Colonic mucosa (tissue), 4 donors: ENCODE results near the gene IL17REL. TPM values are rescaled to one million over a fixed set of nuclear protein-coding genes. Genes with fewer than 3 reads are reported as not detected.
A peak's percentile ranks its signal among the peaks of the same experiment; 100 is the strongest.
"Not testable (repeated sequence)": the region's sequence is repeated elsewhere in the genome, so short reads cannot be mapped to it uniquely, and the experiment has no call there.

Source experiments
- DNase-seq: peaks from one replicate; pipeline ENCODE4 v3.0.0-alpha.2; 2020
- H3K27ac ChIP-seq: fragments of 200-600 bp; one replicate; pipeline ENCODE4 v1.8.0; 2021
- H3K27me3 ChIP-seq: fragments of 200-600 bp; one replicate; pipeline ENCODE4 v1.8.0; 2021
- H3K36me3 ChIP-seq: fragments of 200-600 bp; one replicate; pipeline ENCODE4 v1.8.0; 2021
- H3K4me1 ChIP-seq: fragments of 200-600 bp; one replicate; pipeline ENCODE4 v1.8.0; 2021; ENCODE audit warnings: mild to moderate bottlenecking
- H3K4me3 ChIP-seq: fragments of 200-600 bp; one replicate; pipeline ENCODE4 v1.8.0; 2021
- H3K9ac ChIP-seq, 2 donors: one replicate each; pipeline ENCODE4 v1.7.0; 2013; ENCODE audit warnings: control low read depth in 2 of 2, low read depth in 2 of 2, low read length in 2 of 2
- H3K9me3 ChIP-seq: fragments of 200-600 bp; one replicate; pipeline ENCODE4 v1.8.0; 2021
- intact Hi-C: fragments of 100-400 bp; cut with DNase I; formaldehyde crosslinking; loops from one replicate; pipeline ENCODE4 v1.14.1; 2022
- total RNA-seq, 2 donors: library from RNA; stranded (reverse); fragmentation: NEBNext Ultra II Directional in 1 of 2; extraction: Animal tissue kit (Norgen Biotek cat#: 25700) in 1 of 2; gene quantifications; one replicate each; pipeline ENCODE4 v1.2.1, GENCODE V29; 2021
- TF ChIP-seq, protein P1 (sequence below): fragments of 200-600 bp; IDR thresholded peaks from one replicate; pipeline ENCODE4 v1.8.0; 2022; ENCODE audit warnings: antibody characterized with exemption, mild to moderate bottlenecking
- donor health status: healthy.
- donor health status: DM: no; HTN: no; CAD: no.
- donor health status: DM: no; HTN: no; CAD: no.

The IL17REL gene
- total RNA-seq, 2 donors from 2014 or later, result 0.11 to 0.22 TPM

DNA sequence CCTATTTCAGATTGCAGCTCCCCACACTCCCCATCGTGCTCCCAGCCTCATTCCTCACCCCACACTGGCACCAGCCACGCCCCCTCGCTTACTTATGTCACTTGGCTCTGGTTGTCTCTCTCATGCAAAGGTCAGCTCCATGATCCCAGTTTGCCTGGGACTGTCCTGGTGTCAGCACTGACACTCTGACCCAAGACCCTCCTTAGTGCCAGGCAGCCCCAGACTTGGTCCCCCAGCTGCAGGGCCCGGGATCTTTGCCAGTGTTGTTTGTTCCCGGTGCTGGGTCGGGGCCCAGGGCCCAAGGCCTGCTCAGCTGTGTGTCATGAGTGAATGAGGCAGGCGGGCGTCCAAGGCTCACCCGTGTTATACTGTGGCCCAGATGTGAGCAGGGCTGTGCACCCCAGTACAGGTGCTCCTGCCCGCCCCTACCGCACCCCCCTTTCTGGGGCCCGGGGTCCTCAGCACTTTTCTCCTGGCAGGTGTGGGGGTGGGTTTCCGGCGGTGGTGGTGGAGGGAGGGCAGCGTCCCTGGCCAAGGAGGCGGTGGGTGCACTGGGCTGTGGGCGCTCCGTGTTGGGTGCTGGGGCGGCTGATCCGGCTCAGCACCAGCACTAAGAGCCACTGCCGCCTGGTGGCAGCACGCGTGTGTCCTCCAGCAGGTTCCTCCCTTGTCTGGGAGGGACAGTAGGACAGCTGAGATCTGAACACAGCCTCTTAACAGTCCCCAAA is 19.5 kb downstream of the IL17REL start:
- no peak overlapping the region for H3K4me3 ChIP-seq
- DNase-seq, result peak; percentile 71
- H3K27me3 ChIP-seq, result no peaks in the 10 kb centered on the region
- H3K36me3 ChIP-seq, result no peaks in the 10 kb centered on the region
- H3K9ac ChIP-seq, result peak overlapping the region in 1 of 2 donors; percentile 43
- no peak overlapping the region for H3K27ac ChIP-seq
- intact Hi-C loops, result no loop called here
- H3K4me1 ChIP-seq, result peaks cover 9% of the 10 kb centered on the region
- no peaks in the 10 kb centered on the region for H3K9me3 ChIP-seq
- TF ChIP-seq, protein P1, sequence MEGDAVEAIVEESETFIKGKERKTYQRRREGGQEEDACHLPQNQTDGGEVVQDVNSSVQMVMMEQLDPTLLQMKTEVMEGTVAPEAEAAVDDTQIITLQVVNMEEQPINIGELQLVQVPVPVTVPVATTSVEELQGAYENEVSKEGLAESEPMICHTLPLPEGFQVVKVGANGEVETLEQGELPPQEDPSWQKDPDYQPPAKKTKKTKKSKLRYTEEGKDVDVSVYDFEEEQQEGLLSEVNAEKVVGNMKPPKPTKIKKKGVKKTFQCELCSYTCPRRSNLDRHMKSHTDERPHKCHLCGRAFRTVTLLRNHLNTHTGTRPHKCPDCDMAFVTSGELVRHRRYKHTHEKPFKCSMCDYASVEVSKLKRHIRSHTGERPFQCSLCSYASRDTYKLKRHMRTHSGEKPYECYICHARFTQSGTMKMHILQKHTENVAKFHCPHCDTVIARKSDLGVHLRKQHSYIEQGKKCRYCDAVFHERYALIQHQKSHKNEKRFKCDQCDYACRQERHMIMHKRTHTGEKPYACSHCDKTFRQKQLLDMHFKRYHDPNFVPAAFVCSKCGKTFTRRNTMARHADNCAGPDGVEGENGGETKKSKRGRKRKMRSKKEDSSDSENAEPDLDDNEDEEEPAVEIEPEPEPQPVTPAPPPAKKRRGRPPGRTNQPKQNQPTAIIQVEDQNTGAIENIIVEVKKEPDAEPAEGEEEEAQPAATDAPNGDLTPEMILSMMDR, result peak; percentile 71

DNA sequence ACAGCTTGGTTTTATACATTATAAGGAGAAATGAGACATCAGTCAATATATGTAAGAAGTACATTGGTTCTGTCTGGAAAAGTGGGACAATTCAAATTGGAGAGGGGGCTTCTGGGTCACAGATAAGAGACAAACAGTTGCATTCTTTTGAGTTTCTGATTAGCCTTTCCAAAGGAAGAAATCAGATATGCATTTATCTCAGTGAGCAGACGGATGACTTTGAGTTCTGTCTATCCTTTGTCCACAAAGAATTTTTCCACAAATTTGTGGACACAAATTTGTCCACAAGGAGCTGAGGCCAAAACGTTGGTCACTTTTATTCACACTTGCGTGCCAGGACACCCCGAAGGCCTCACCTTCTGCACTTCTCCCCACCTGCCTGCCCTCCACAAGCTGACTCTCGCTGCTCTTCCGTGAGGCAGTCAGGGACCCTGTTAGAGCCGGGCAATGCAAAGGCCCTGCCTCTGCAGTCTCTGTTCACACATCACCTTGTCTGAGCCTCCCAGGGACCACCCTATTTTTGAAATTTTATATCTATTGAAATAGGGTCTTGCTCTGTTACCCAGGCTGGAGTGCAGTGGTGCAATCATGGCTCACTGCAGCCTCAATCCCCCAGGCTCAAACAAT is 20.5 kb downstream of the IL17REL start:
- intact Hi-C loops, result no loop called here
- no peak overlapping the region for H3K4me3 ChIP-seq
- peaks cover 7% of the 10 kb centered on the region for H3K4me1 ChIP-seq
- no peaks in the 10 kb centered on the region for H3K36me3 ChIP-seq
- DNase-seq, result no peak
- H3K9me3 ChIP-seq, result no peaks in the 10 kb centered on the region
- TF ChIP-seq, protein P1, result no peak
- H3K27me3 ChIP-seq, result no peaks in the 10 kb centered on the region
- no peak overlapping the region for H3K27ac ChIP-seq
- no peak overlapping the region for H3K9ac ChIP-seq

DNA sequence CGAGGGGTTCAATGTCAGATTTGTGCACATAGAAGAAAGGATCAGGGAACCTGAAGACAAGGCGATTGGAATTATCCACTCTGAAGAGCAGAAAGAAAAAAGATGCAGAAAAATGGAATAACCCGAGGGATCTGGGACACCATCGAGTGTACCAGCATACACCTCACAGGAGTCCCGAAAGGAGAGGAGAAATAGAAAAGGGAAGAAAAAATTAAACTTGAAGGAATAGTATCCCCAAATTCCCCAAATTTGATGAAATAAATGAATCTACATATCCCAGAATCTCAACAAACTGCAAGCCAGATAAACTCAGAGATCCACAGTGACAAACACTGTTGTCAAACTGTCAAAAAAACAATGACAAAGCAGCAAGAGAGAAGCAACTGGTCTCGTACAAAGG is 21.4 kb downstream of the IL17REL start:
- DNase-seq, result no peak
- Histone ChIP-seq H3K9ac (no peak overlapping the region), H3K4me3 (no peak overlapping the region), H3K27ac (no peak overlapping the region), H3K9me3 (no peaks in the 10 kb centered on the region), H3K4me1 (no peaks in the 10 kb centered on the region), H3K36me3 (no peaks in the 10 kb centered on the region), H3K27me3 (no peaks in the 10 kb centered on the region)
- TF ChIP-seq, protein P1, result no peak
- intact Hi-C loops, result no loop called here

DNA sequence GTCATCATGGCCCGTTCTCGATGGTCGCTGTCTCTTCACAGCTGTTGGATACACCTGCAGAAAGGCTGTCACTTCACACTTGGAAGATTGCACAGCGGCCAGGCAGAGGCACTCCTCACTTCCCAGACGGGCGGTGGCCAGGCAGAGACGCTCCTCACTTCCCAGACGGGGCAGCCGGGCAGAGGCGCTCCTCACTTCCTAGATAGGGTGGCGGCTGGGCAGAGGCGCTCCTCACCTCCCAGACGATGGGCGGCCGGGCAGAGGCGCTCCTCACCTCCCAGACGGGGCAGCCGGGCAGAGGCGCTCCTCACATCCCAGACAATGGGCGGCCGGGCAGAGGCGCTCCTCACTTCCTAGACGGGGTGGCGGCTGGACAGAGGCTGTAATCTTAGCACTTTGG is 22.7 kb downstream of the IL17REL start:
- DNase-seq, H3K4me1 ChIP-seq: not testable (repeated sequence)

DNA sequence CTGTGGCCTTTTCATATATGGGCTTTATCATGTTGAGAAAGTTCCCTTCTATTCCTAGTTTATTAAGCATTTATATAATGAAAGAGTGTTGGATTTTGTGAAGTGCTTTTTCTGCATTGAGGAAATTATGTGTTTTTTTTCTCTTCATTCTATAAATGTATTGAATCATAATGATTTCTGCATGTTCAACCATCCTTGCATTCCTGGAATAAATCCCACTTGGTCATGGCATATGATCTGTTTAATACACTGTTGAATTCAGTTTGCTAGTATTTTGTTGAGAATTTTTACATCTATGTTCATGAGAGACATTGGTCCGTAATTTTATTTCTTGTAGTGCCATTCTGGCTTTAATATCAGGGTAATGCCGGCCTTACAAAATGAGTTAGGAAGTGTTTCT is 26.2 kb downstream of the IL17REL start:
- intact Hi-C loops, result no loop called here
- Histone ChIP-seq H3K27me3 (peaks cover 16% of the 10 kb centered on the region), H3K27ac (no peak overlapping the region)

More for the DNA sequence above, 22.7 kb downstream of the IL17REL start:
- H3K36me3 ChIP-seq, H3K27ac ChIP-seq, H3K9ac ChIP-seq, intact Hi-C loops, H3K9me3 ChIP-seq, H3K4me3 ChIP-seq, H3K27me3 ChIP-seq: not testable (repeated sequence)

More for the DNA sequence above, 26.2 kb downstream of the IL17REL start:
- no peaks in the 10 kb centered on the region for H3K36me3 ChIP-seq
- no peaks in the 10 kb centered on the region for H3K9me3 ChIP-seq
- peaks cover 7% of the 10 kb centered on the region for H3K4me1 ChIP-seq
- TF ChIP-seq, protein P1, result no peak
- no peak overlapping the region for H3K9ac ChIP-seq
- DNase-seq, result no peak
- no peak overlapping the region for H3K4me3 ChIP-seq
